Stomach smooth muscle (tissue), 2 donors: ENCODE data around the gene TMEM86B.

Experiments
- H3K27ac ChIP-seq: one replicate; pipeline ENCODE4 v1.7.0; 2013; ENCODE audit warnings: mild to moderate bottlenecking, low read length, inconsistent platforms
- H3K27me3 ChIP-seq, 2 donors: one replicate each; pipeline ENCODE4 v1.7.0; 2013; ENCODE audit warnings: low read length in 2 of 2; ENCODE audit not compliant: insufficient read depth in 2 of 2, control insufficient read depth in 1 of 2
- H3K36me3 ChIP-seq, 2 donors: one replicate each; pipeline ENCODE4 v1.7.0; 2013; ENCODE audit warnings: low read length in 2 of 2; ENCODE audit not compliant: control insufficient read depth in 2 of 2, insufficient read depth in 2 of 2
- H3K4me1 ChIP-seq: one replicate; pipeline ENCODE4 v1.7.0; 2013; ENCODE audit warnings: low read length; ENCODE audit not compliant: control insufficient read depth, insufficient read depth
- H3K4me3 ChIP-seq, 2 donors: one replicate each; pipeline ENCODE4 v1.7.0; 2013; ENCODE audit warnings: low read length in 2 of 2
- H3K9ac ChIP-seq, 2 donors: one replicate each; pipeline ENCODE4 v1.7.0; 2013; ENCODE audit warnings: low read length in 2 of 2, mild to moderate bottlenecking in 1 of 2
- H3K9me3 ChIP-seq, 2 donors: one replicate each; pipeline ENCODE4 v1.7.0; 2013; ENCODE audit warnings: low read length in 2 of 2; ENCODE audit not compliant: control insufficient read depth in 2 of 2
- donor health status: healthy.
- donor health status: Pancreatic carcinoma.

TMEM86B gene

GRCh38 chr19:55256562-55257460 is 28.2 kb upstream of the TMEM86B start:
- H3K4me1 ChIP-seq: peaks cover 50% of the 10 kb centered on the region
- H3K27ac ChIP-seq: no peak overlapping the region
- no peaks in the 10 kb centered on the region for H3K9me3 ChIP-seq

DNA sequence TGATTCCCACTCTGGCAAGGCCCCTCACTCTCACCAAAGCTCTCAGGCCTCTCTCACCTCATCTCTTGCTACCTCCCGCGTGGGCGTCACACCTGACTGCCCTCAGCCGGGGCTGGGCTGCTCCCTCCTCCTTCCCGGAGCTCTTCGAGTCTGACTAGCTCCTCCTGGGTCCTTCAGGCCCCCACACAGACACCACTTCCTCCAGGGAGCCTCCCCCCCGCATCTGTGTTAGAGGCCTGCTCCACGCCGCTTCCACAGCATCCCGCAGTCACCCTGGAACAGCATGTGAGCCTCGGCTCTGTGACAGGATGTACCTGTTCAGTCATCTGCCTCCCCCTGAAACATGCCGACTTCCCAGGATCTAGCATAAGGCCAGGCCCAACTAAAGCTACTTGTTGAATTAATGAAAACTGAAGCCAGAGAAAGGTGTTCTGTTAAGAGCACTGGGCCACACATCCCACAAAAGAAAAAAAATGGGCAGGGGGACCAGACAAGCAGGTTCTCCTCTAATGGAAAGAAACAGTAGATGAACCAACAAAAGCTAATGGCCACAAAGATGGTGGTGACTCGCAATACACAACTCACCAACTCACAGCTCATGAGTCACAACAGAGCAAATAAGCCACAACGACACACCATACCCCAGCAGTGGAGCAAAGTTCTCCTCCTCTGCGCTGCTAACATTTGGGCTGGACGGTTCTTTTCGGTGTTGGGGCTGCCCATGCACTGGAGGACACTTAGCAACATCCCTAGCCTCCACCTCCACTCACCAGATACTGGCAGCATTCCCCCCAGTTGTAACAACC is 27.3 kb upstream of the TMEM86B start:
- H3K4me1 ChIP-seq: peaks cover 55% of the 10 kb centered on the region
- H3K36me3 ChIP-seq: peaks cover 0 to 5% of the 10 kb centered on the region in 2 donors
- H3K9me3 ChIP-seq: no peaks in the 10 kb centered on the region
- peak overlapping the region in 1 of 2 donors; percentile 13 for H3K9ac ChIP-seq
- no peaks in the 10 kb centered on the region for H3K27me3 ChIP-seq
- H3K4me3 ChIP-seq: peak overlapping the region in 1 of 2 donors; percentile 86
- H3K27ac ChIP-seq: no peak overlapping the region

More at GRCh38 chr19:55256562-55257460, 28.2 kb upstream of the TMEM86B start:
- H3K27me3 ChIP-seq: no peaks in the 10 kb centered on the region
- peaks cover 0 to under 1% of the 10 kb centered on the region in 2 donors for H3K36me3 ChIP-seq
- peak overlapping the region; percentile 73 to 86 for H3K4me3 ChIP-seq
- H3K9ac ChIP-seq: peak overlapping the region; percentile 79 to 86

DNA sequence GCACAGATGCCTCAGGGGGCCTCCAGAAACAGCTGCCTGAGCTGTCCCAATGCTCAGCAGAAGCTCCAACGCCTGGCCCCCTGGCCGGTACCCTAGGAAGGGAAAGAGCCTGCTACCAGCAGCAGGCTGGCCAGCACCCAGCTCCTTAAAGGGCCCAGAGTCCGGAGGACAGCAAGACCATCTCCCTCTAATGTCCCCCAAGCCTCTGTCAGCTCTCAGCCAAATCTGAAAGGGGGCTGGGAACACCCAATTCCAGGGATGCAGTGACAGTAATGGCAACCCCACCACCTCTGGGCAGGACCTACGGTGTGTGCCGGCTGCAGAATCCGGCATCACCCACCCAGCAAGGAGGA is 26.0 kb upstream of the TMEM86B start:
- peaks cover 0 to 5% of the 10 kb centered on the region in 2 donors for H3K36me3 ChIP-seq
- peaks cover 49% of the 10 kb centered on the region for H3K4me1 ChIP-seq
- no peaks in the 10 kb centered on the region for H3K9me3 ChIP-seq
- H3K9ac ChIP-seq: no peak overlapping the region
- H3K27ac ChIP-seq: no peak overlapping the region
- H3K4me3 ChIP-seq: peak overlapping the region in 1 of 2 donors; percentile 29
- no peaks in the 10 kb centered on the region for H3K27me3 ChIP-seq

DNA sequence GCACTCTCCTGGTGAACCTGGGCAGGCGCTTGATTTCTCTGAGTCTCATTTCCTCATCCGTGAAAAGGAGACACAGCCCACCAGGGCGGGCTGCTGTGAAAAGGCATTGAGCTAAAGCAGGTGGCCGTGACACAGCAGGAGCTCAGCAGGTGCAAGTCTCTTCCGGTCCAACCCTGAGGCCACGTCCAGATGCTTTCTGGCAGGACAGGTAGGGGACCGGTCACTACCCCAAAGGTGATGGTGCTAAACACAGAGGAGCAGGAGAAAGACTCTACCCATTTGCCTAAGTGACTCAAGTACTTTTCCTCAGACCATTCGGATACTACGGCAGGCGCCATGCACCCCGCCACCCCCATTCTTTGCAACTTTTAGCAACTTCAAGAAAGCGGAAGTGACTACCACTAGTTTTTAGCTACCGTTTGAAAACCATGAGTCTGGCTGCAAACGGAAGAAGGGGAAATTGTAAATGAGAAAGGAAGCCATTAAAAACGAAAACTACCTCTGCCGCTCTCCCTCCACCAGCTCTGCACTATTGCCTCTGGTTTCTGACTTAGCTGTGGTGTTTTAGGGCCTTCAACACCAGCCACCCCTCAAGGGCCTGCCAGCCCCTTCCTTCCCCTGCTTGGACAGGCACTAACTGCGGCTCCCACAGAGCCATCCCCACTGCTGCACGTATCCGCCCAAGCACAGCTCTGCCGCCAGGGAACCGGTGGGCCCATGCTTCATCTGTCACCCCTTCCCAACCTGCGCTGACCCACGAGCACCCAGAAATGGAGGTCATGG is 25.5 kb upstream of the TMEM86B start:
- peaks cover 0 to 5% of the 10 kb centered on the region in 2 donors for H3K36me3 ChIP-seq
- peak overlapping the region in 1 of 2 donors; percentile 36 for H3K9ac ChIP-seq
- H3K4me1 ChIP-seq: peaks cover 46% of the 10 kb centered on the region
- peak overlapping the region in 1 of 2 donors; percentile 29 for H3K4me3 ChIP-seq
- no peaks in the 10 kb centered on the region for H3K27me3 ChIP-seq
- H3K9me3 ChIP-seq: no peaks in the 10 kb centered on the region
- H3K27ac ChIP-seq: no peak overlapping the region

GRCh38 chr19:55252760-55253663 is 24.4 kb upstream of the TMEM86B start:
- Histone ChIP-seq H3K27me3 (no peaks in the 10 kb centered on the region), H3K27ac (no peak overlapping the region), H3K9ac (no peak overlapping the region), H3K36me3 (peaks cover 0 to 5% of the 10 kb centered on the region in 2 donors), H3K4me1 (peaks cover 51% of the 10 kb centered on the region), H3K9me3 (no peaks in the 10 kb centered on the region), H3K4me3 (no peak overlapping the region)

GRCh38 chr19:55251341-55252081 is 22.9 kb upstream of the TMEM86B start:
- Histone ChIP-seq H3K9ac (no peak overlapping the region), H3K27ac (no peak overlapping the region), H3K4me1 (peaks cover 41% of the 10 kb centered on the region), H3K9me3 (no peaks in the 10 kb centered on the region), H3K4me3 (no peak overlapping the region), H3K27me3 (no peaks in the 10 kb centered on the region), H3K36me3 (peaks cover 0 to 8% of the 10 kb centered on the region in 2 donors)

DNA sequence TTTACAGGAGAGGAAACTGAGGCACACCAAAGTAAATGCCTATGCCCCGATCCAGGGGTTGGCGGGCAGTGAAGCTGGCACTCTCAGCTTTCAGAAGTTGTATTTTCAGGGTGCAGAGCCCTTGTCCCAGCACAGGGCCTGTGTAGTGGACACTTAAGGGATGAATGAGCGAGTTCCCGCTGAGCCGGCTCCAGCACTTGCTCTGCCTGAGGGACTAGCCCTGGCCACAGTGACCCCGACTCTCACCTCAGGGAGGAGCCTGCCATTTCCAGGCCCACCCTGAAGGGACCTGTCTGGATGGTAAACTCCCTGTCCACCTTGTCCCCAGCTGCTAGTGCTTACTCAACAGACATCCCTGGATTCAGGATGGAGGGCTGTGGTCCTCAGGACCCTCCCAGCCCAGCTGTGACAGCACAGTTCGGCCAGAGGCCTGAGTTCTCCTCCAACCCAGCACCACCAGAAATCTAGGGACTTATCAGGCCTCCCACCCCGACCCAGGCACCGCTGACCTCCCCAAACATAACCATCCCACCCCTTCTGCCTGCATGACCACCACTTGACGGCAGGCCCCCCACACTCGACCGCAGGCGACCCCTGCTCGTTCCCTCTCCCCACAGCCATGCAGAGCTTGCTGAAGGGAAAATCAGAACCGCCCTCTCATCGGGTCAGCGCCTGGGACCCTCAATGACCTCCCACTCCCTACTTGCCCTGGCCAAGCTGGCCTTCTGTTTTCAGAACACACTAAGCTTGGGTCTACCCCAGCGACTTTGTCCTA is 21.9 kb upstream of the TMEM86B start:
- no peaks in the 10 kb centered on the region for H3K27me3 ChIP-seq
- H3K9ac ChIP-seq: no peak overlapping the region
- peaks cover 6 to 12% of the 10 kb centered on the region in 2 donors for H3K36me3 ChIP-seq
- H3K4me3 ChIP-seq: no peak overlapping the region
- H3K4me1 ChIP-seq: peaks cover 30% of the 10 kb centered on the region
- no peaks in the 10 kb centered on the region for H3K9me3 ChIP-seq
- H3K27ac ChIP-seq: no peak overlapping the region

DNA sequence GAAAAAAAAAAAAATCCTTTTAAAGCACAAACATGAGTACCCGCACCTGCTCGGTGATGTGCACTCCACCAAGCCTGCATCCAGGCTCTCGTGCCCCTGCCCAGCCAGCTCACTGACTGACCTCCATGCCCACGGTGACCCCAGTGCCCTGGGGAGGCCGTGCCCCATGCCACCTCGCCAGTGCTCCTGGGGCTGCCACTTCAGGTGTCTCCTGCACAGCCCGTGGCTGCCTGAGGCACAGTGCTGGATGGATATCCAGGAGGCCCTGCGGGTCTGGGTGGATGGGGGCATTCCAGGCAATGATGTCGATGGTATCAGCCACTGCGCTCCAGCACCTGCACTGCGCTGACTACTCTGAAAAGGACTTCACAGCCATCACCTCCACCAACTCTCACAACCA is 21.3 kb upstream of the TMEM86B start:
- H3K9me3 ChIP-seq: no peaks in the 10 kb centered on the region
- H3K36me3 ChIP-seq: peaks cover 12 to 16% of the 10 kb centered on the region in 2 donors
- H3K4me1 ChIP-seq: peaks cover 25% of the 10 kb centered on the region
- H3K9ac ChIP-seq: no peak overlapping the region
- H3K4me3 ChIP-seq: no peak overlapping the region
- H3K27me3 ChIP-seq: no peaks in the 10 kb centered on the region
- H3K27ac ChIP-seq: no peak overlapping the region

- Histone ChIP-seq H3K27me3 (no peaks in the 10 kb centered on the region), H3K36me3 (peaks cover 23 to 26% of the 10 kb centered on the region in 2 donors), H3K9ac (no peak overlapping the region), H3K9me3 (no peaks in the 10 kb centered on the region), H3K4me1 (peaks cover 19% of the 10 kb centered on the region), H3K4me3 (no peak overlapping the region), H3K27ac (no peak overlapping the region)
Measured at GRCh38 chr19:55248704-55249103, 20.1 kb upstream of the TMEM86B start.
